ENCODE data around the gene TBC1D17.

DNA sequence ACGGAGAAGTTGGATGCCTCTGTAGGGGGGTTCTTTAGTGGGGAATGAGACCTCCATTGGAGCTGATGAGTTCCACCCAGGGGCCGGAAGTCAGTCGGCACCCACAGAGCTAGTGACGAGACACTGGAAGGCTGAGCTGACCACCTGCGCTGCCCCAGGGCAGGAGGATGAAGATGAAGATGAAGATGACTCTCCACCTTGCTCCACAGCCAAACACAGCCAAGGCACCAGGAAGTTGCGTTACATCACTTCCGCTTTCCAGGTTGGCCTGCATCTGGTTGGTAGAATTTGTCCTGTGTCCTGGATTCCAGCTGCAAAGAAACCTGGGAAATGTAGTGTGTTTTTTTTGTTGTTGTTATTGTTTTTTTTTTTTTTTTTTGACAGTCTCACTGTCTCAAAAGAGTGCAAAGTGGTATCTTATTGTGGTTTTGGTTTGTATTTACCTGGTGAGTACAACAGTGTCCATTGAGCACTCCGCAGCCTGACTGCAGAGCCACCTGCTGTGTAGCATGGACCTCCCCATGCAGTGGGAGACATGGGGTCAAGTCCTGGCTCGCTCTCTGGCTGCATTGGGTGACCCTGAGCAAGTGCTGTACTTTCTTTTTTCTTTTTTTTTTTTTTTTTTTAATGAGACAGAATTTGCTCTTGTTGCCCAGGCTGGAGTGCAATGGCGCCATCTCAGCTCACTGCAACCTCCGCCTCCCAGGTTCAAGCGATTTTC is 1.9 kb downstream of the TBC1D17 start:
- TF ChIP-seq, protein P1, sequence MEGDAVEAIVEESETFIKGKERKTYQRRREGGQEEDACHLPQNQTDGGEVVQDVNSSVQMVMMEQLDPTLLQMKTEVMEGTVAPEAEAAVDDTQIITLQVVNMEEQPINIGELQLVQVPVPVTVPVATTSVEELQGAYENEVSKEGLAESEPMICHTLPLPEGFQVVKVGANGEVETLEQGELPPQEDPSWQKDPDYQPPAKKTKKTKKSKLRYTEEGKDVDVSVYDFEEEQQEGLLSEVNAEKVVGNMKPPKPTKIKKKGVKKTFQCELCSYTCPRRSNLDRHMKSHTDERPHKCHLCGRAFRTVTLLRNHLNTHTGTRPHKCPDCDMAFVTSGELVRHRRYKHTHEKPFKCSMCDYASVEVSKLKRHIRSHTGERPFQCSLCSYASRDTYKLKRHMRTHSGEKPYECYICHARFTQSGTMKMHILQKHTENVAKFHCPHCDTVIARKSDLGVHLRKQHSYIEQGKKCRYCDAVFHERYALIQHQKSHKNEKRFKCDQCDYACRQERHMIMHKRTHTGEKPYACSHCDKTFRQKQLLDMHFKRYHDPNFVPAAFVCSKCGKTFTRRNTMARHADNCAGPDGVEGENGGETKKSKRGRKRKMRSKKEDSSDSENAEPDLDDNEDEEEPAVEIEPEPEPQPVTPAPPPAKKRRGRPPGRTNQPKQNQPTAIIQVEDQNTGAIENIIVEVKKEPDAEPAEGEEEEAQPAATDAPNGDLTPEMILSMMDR (IDR thresholded peaks at IDR 0.05 in 4 of 5, conservative IDR thresholded peaks at IDR 0.05 in 1 of 5) = no peak
- TF ChIP-seq POLR2A (IDR thresholded peaks at IDR 0.05) = no peak
